ENCODE results near the gene LHFPL3.
A peak's percentile ranks its signal among the peaks of the same experiment; 100 is the strongest.

Gene LHFPL3

DNA sequence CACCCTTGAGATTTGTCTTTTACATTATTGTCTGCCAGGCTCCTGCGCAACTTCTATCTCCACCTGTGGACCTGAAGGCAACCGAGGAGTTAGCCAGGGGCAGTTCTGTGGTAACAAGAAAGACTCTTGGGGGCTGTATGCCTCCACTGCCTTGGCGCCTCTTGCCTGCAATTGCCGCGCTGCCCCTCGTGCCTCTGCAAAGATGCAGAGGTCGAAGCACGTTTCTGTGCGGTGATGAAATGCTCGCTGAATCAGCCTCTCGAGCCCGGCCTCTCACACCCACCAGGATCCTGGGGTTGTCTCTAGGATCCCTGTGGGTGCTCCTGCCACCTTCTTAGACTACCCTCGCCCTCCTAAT, 486 bp upstream of the LHFPL3 start:
- no peaks in the 10 kb centered on the region for H3K36me3 ChIP-seq (ENCODE audit: insufficient read depth, low read length)
- peaks cover 49% of the 10 kb centered on the region for H3K27me3 ChIP-seq (ENCODE audit: control insufficient read depth, insufficient read depth, low read length)
- no peak overlapping the region for H3K4me3 ChIP-seq (ENCODE audit: low read length)
- H3K9ac ChIP-seq (ENCODE audit: low read depth, low read length): no peak overlapping the region
- H3K4me2 ChIP-seq (ENCODE audit: low read length): peak overlapping the region; percentile 75
- no peaks in the 10 kb centered on the region for H3K4me1 ChIP-seq (ENCODE audit: control insufficient read depth, insufficient read depth, low read length)
- no peaks in the 10 kb centered on the region for H3K9me3 ChIP-seq (replicated peaks; ENCODE audit: low read length)

DNA sequence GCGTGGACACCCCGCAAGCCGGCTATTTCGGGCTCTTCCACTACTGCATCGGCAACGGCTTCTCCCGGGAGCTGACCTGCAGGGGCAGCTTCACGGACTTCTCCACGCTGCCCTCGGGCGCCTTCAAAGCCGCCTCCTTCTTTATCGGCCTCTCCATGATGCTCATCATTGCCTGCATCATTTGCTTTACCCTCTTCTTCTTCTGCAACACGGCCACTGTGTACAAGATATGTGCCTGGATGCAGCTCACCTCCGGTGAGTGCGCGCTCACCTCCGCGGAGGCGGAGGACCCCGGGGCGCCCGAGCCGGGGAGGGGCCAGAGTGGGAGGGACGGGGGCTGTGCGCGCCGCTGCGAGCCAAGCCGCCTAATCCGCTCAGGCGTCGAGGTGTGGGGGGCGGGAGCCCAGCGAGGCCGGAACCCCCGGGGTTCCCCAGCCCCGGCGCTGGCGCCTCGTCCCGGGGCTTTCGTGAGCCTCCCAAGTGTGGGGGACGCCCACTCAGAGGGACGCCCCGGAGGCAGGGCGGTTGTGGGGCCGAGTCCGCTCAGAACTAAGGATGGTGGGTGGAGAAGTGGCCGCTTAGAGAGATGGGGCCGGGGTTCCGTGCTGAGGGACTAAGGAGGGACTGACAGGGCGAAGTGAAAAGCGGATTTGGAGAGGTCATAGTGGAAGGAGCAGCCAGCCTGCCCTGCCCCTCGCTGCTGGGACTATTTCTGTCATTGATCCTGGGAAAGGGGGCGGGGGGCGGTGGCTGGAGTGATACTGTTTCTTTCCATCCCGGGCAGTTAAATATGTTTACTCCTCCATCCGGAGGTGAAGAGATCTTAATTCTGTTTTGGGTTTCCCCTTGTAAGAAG, 795 bp downstream of the LHFPL3 start:
- Histone ChIP-seq H3K9ac (ENCODE audit: low read depth, low read length) (no peak overlapping the region), H3K4me3 (ENCODE audit: low read length) (peak overlapping the region; percentile 34), H3K4me1 (ENCODE audit: control insufficient read depth, insufficient read depth, low read length) (no peaks in the 10 kb centered on the region), H3K4me2 (ENCODE audit: low read length) (peak overlapping the region; percentile 75), H3K36me3 (ENCODE audit: insufficient read depth, low read length) (no peaks in the 10 kb centered on the region), H3K9me3 (replicated peaks; ENCODE audit: low read length) (no peaks in the 10 kb centered on the region), H3K27me3 (ENCODE audit: control insufficient read depth, insufficient read depth, low read length) (peaks cover 49% of the 10 kb centered on the region)

DNA sequence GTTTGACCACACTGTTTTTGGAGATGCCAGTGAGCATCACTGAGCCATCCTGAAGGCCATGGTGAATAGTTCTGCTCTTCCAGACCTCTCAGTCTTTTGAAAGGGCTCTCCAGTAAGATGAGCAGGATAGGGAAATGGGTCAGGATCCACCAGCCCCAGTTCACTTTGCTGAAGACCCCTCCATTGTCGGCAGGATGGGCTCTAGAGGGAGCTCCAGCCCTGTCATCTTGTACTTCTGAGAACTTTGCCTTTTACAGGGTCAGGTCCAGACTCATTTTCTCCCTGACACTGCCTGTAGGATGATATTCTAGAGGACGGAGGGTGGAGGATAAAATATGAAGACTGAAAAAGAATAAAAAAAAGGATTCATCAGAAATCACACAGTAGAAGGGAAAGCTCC, 13.1 kb downstream of the LHFPL3 start:
- Histone ChIP-seq H3K4me3 (ENCODE audit: low read length) (no peak overlapping the region), H3K4me2 (ENCODE audit: low read length) (no peak overlapping the region), H3K9ac (ENCODE audit: low read depth, low read length) (no peak overlapping the region), H3K36me3 (ENCODE audit: insufficient read depth, low read length) (no peaks in the 10 kb centered on the region), H3K4me1 (ENCODE audit: control insufficient read depth, insufficient read depth, low read length) (no peaks in the 10 kb centered on the region), H3K27me3 (ENCODE audit: control insufficient read depth, insufficient read depth, low read length) (no peaks in the 10 kb centered on the region), H3K9me3 (replicated peaks; ENCODE audit: low read length) (no peaks in the 10 kb centered on the region)

DNA sequence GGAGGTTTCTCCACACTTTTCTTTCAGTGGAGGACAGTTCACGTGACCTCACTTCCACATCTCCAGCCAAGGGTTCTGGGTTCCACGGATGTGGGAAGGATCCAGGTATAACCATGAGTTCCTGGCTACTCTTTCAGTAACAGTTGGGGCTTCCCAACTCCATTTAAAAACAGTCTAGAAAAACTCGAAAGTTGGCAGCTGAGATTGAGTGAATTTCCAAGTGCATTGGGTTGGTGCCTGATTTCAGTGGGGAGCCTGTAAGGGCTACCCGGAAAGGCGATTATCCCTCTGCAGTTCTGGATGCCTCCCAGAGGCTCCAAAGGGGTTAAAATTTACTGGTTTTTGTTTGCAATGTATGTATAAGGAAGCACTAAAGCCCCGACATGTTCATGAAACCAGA, 24.3 kb downstream of the LHFPL3 start:
- Histone ChIP-seq H3K36me3 (ENCODE audit: insufficient read depth, low read length) (no peaks in the 10 kb centered on the region), H3K27me3 (ENCODE audit: control insufficient read depth, insufficient read depth, low read length) (no peaks in the 10 kb centered on the region), H3K4me1 (ENCODE audit: control insufficient read depth, insufficient read depth, low read length) (no peaks in the 10 kb centered on the region), H3K4me3 (ENCODE audit: low read length) (no peak overlapping the region), H3K4me2 (ENCODE audit: low read length) (no peak overlapping the region), H3K9me3 (replicated peaks; ENCODE audit: low read length) (no peaks in the 10 kb centered on the region), H3K9ac (ENCODE audit: low read depth, low read length) (no peak overlapping the region)

DNA sequence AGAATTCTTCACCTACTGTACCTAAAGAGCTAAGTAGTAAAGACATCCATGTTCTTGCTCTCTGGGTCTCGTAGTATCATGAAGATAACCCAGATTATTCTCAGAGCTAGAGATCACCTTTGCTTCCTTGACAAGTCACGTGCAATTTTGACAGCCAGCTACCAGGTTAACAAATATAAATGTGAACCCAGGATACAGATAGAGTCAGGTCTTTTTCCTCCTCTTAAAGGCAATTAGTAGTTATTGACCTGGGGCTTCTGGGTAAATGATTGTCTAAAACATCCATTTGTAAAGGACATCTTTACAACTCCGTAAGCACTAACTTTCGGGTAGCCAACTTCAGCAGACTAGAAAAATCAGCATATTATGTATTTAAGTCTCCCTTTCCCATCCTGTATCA, 28.8 kb downstream of the LHFPL3 start:
- H3K4me3 ChIP-seq (ENCODE audit: low read length): no peak overlapping the region
- H3K9me3 ChIP-seq (replicated peaks; ENCODE audit: low read length): no peaks in the 10 kb centered on the region
- H3K4me2 ChIP-seq (ENCODE audit: low read length): no peak overlapping the region
- no peak overlapping the region for H3K9ac ChIP-seq (ENCODE audit: low read depth, low read length)
- H3K36me3 ChIP-seq (ENCODE audit: insufficient read depth, low read length): no peaks in the 10 kb centered on the region
- no peaks in the 10 kb centered on the region for H3K4me1 ChIP-seq (ENCODE audit: control insufficient read depth, insufficient read depth, low read length)
- no peaks in the 10 kb centered on the region for H3K27me3 ChIP-seq (ENCODE audit: control insufficient read depth, insufficient read depth, low read length)

DNA sequence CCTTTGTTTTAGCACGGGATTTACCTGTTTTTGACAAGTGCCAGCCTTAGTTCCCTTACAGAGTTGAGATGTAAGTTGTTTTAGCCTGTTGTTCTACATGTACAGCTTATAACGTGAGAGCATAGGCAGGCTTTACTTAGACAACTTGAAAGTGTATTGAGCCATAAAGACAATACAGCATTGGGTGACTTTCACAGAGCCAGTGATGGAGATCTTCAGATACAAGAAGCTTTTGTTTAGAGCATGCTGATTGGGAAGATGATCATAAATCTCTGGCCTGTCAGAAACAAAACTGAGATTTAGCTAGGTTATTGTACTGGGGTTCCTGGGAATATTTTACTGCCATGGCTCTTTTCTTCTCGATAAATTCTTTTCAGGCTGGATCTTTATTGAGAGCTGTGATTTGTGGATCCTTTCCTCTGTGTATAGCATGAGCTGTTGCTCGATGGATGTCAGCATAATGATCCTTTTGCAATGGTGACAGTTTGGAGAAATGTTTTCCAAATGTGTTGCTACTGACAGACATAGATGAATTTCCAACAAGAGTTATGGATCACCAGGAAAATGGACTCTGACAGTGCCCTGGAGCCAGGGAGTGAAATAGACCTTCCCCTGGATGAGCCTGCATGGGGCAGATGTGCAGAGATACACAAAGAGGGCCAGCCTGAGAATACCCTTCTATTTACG, 30.2 kb downstream of the LHFPL3 start:
- no peaks in the 10 kb centered on the region for H3K36me3 ChIP-seq (ENCODE audit: insufficient read depth, low read length)
- no peaks in the 10 kb centered on the region for H3K27me3 ChIP-seq (ENCODE audit: control insufficient read depth, insufficient read depth, low read length)
- no peak overlapping the region for H3K4me3 ChIP-seq (ENCODE audit: low read length)
- H3K9ac ChIP-seq (ENCODE audit: low read depth, low read length): no peak overlapping the region
- H3K4me2 ChIP-seq (ENCODE audit: low read length): no peak overlapping the region
- H3K4me1 ChIP-seq (ENCODE audit: control insufficient read depth, insufficient read depth, low read length): no peaks in the 10 kb centered on the region
- H3K9me3 ChIP-seq (replicated peaks; ENCODE audit: low read length): no peaks in the 10 kb centered on the region

DNA sequence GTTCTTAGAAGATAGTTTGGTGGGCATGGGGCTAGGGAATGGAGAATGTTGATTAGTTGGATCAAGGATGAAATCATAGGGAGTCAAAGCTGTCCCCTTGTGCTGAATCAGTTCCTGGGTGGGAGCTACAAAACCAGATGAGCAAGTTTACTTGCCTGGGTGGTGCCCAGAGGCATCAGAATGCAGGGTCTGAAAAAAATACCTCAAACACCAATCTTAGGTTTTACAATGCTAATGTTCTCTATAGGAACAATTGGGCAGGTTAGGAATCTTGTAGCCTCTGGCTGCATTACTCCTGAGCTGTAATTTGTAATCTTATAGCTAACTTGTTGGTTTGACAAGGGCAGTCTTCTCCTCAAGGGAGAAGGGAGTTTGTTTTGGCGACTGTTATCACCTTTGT, 34.4 kb downstream of the LHFPL3 start:
- Histone ChIP-seq H3K4me2 (ENCODE audit: low read length) (no peak overlapping the region), H3K4me3 (ENCODE audit: low read length) (no peak overlapping the region), H3K4me1 (ENCODE audit: control insufficient read depth, insufficient read depth, low read length) (no peaks in the 10 kb centered on the region), H3K27me3 (ENCODE audit: control insufficient read depth, insufficient read depth, low read length) (no peaks in the 10 kb centered on the region), H3K9ac (ENCODE audit: low read depth, low read length) (no peak overlapping the region), H3K9me3 (replicated peaks; ENCODE audit: low read length) (no peaks in the 10 kb centered on the region), H3K36me3 (ENCODE audit: insufficient read depth, low read length) (no peaks in the 10 kb centered on the region)

DNA sequence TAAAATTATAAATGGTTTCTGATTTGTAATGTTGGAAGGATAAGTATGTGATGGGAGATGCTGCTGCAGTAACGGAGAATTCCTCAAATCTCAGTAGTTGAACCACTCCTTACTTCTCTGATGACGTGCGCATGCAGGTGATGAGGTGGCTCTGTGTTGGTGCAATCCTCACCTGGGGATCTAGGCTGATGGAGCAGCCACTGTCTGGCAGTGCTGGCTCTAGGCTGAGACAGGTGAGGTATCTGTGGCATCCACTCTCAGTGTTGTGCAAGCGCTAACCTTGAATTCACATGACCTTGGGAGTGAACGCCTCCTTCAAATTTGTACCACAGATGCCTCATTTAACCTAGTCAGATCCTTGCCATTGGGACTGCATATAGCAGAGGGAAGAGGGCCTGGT, 35.0 kb downstream of the LHFPL3 start:
- no peaks in the 10 kb centered on the region for H3K9me3 ChIP-seq (replicated peaks; ENCODE audit: low read length)
- H3K27me3 ChIP-seq (ENCODE audit: control insufficient read depth, insufficient read depth, low read length): no peaks in the 10 kb centered on the region
- H3K4me3 ChIP-seq (ENCODE audit: low read length): no peak overlapping the region
- no peak overlapping the region for H3K4me2 ChIP-seq (ENCODE audit: low read length)
- no peak overlapping the region for H3K9ac ChIP-seq (ENCODE audit: low read depth, low read length)
- no peaks in the 10 kb centered on the region for H3K36me3 ChIP-seq (ENCODE audit: insufficient read depth, low read length)
- no peaks in the 10 kb centered on the region for H3K4me1 ChIP-seq (ENCODE audit: control insufficient read depth, insufficient read depth, low read length)

DNA sequence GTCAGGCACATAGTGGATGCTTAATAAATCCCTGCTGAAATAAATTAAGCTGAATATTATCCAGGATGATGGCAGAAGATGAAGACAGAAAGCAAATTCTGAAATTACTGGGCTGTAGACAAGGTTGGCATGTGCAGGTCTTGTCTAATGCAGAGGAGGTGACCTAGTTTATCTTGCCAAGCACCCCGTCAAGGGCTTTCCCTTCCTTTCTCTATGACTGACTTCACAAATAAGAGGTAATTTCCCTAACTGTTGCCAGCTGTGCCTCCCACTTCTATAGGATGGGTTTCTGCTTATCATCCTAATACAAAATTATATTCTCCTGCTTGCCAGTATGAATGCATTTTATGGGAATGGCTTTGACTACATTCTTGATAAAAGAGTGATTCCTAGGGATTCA, 38.0 kb downstream of the LHFPL3 start:
- Histone ChIP-seq H3K27me3 (ENCODE audit: control insufficient read depth, insufficient read depth, low read length) (no peaks in the 10 kb centered on the region), H3K36me3 (ENCODE audit: insufficient read depth, low read length) (no peaks in the 10 kb centered on the region), H3K4me3 (ENCODE audit: low read length) (no peak overlapping the region), H3K4me1 (ENCODE audit: control insufficient read depth, insufficient read depth, low read length) (no peaks in the 10 kb centered on the region), H3K4me2 (ENCODE audit: low read length) (no peak overlapping the region), H3K9me3 (replicated peaks; ENCODE audit: low read length) (no peaks in the 10 kb centered on the region), H3K9ac (ENCODE audit: low read depth, low read length) (no peak overlapping the region)

DNA sequence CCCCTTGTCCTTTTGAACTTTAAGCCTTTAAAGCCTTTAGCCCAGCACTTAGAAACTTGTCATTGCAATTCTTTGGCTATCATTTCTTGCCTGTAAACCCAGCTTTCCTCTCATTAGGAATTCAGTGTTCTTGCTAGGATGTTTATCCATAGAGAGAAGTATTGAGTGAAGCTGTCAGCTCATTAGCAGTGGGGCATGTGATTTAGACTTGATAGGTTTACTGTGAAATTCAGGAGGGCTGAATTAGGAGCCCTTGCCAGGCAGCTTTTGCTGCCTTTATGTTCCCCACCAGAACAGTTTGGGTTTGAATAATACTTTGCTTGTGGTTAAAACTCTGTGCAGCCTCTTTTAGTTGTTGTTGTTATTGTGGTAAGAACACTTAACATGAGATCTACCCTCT, 39.5 kb downstream of the LHFPL3 start:
- H3K4me1 ChIP-seq (ENCODE audit: control insufficient read depth, insufficient read depth, low read length): no peaks in the 10 kb centered on the region
- H3K36me3 ChIP-seq (ENCODE audit: insufficient read depth, low read length): no peaks in the 10 kb centered on the region
- no peak overlapping the region for H3K4me2 ChIP-seq (ENCODE audit: low read length)
- no peak overlapping the region for H3K9ac ChIP-seq (ENCODE audit: low read depth, low read length)
- H3K9me3 ChIP-seq (replicated peaks; ENCODE audit: low read length): no peaks in the 10 kb centered on the region
- no peak overlapping the region for H3K4me3 ChIP-seq (ENCODE audit: low read length)
- no peaks in the 10 kb centered on the region for H3K27me3 ChIP-seq (ENCODE audit: control insufficient read depth, insufficient read depth, low read length)

DNA sequence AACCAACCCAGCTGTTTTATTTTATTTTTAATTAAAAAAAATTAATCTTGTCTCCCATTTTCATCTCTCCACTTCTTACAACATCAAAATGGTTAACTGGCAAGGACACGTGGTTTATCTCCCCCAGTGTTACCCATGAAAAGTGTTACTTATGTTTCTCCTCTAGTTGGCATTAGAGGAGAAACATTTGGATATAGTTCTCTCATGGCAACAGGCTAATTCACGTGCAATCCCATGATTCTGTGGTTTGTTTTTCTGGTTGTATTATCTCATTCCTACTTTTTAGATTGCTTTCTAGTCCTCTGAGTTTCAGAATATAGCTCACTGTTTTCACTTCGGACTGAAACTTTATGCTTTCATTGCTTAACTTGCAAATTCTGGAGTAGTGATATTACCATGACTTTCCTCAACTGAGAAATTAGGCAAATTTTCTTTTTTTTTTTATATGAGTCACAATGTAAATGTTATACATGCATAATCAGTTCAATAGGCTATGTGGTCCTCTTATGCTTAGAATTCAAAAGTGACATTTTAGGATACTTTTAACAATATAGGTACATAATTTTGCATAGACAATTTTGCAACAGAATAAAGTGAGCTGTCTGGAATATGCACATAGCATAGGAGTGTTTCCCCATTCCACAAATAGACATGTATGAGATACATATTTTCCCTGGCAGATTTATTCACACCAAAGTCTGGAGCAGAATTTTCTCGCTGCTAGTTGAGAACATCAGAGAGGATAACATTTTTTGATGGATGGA, 43.0 kb downstream of the LHFPL3 start:
- Histone ChIP-seq H3K4me1 (ENCODE audit: control insufficient read depth, insufficient read depth, low read length) (no peaks in the 10 kb centered on the region), H3K4me3 (ENCODE audit: low read length) (no peak overlapping the region), H3K4me2 (ENCODE audit: low read length) (no peak overlapping the region), H3K36me3 (ENCODE audit: insufficient read depth, low read length) (no peaks in the 10 kb centered on the region), H3K9ac (ENCODE audit: low read depth, low read length) (no peak overlapping the region), H3K27me3 (ENCODE audit: control insufficient read depth, insufficient read depth, low read length) (no peaks in the 10 kb centered on the region), H3K9me3 (replicated peaks; ENCODE audit: low read length) (no peaks in the 10 kb centered on the region)
